ENCODE measurements around the gene SCUBE1. TPM values are rescaled to one million over a fixed set of nuclear protein-coding genes. Genes with fewer than 3 reads are reported as not detected.

SCUBE1 gene
- total RNA-seq, 1 donor from 2014 or later = 2.9 TPM

- H3K36me3 ChIP-seq = no peaks in the 10 kb centered on the region
- DNase-seq (ENCODE audit: low spot score in 2 of 2) = no peak
- H3K27me3 ChIP-seq = no peaks in the 10 kb centered on the region
- H3K4me3 ChIP-seq = no peak overlapping the region
- peaks cover 6 to 10% of the 10 kb centered on the region in 2 donors for H3K4me1 ChIP-seq
- peak overlapping the region in 1 of 2 donors; percentile 13 for H3K27ac ChIP-seq
- H3K9me3 ChIP-seq = no peaks in the 10 kb centered on the region
- TF ChIP-seq CTCF (IDR thresholded peaks at IDR 0.05) = no peak
- intact Hi-C loops (cut with DNase I) = no loop called here
Measured at GRCh38 chr22:43153899-43154298, 189.3 kb downstream of the SCUBE1 start.

GRCh38 chr22:43152357-43153071, 190.7 kb downstream of the SCUBE1 start:
- DNase-seq (ENCODE audit: low spot score in 2 of 2) = peak; percentile 35 to 89
- intact Hi-C loops (cut with DNase I) = no loop called here

GRCh38 chr22:43152003-43152356, 191.2 kb downstream of the SCUBE1 start:
- H3K27ac ChIP-seq = peak overlapping the region; percentile 77 to 94
- H3K27me3 ChIP-seq = no peaks in the 10 kb centered on the region
- no peak for DNase-seq (ENCODE audit: low spot score in 2 of 2)
- no peaks in the 10 kb centered on the region for H3K36me3 ChIP-seq
- intact Hi-C loops (cut with DNase I) = no loop called here
- H3K9me3 ChIP-seq = no peaks in the 10 kb centered on the region
- H3K4me3 ChIP-seq = peak overlapping the region; percentile 61 to 83
- no peak for TF ChIP-seq CTCF (IDR thresholded peaks at IDR 0.05)
- H3K4me1 ChIP-seq = peaks cover 6 to 10% of the 10 kb centered on the region in 2 donors

More at GRCh38 chr22:43152357-43153071, 190.7 kb downstream of the SCUBE1 start:
- H3K27me3 ChIP-seq = no peaks in the 10 kb centered on the region
- peak overlapping the region; percentile 61 to 83 for H3K4me3 ChIP-seq
- peaks cover 6 to 10% of the 10 kb centered on the region in 2 donors for H3K4me1 ChIP-seq
- no peaks in the 10 kb centered on the region for H3K36me3 ChIP-seq
- TF ChIP-seq CTCF (IDR thresholded peaks at IDR 0.05) = no peak
- H3K27ac ChIP-seq = peak overlapping the region; percentile 77 to 94
- H3K9me3 ChIP-seq = no peaks in the 10 kb centered on the region

GRCh38 chr22:43151251-43152002, 191.7 kb downstream of the SCUBE1 start, which contains the start of gene TSPO:
TSS of gene TSPO (plus strand) at chr22:43151559. CDS start at chr22:43159239, 7,680 bp downstream.
- Histone ChIP-seq H3K27me3 (no peaks in the 10 kb centered on the region), H3K4me3 (peak within 1 kb of the TSS; percentile 61 to 83), H3K36me3 (no peaks in the 10 kb centered on the region), H3K4me1 (peaks cover 6 to 10% of the 10 kb centered on the region in 2 donors), H3K9me3 (no peaks in the 10 kb centered on the region), H3K27ac (peak within 1 kb of the TSS; percentile 77 to 94)
- no peak for TF ChIP-seq CTCF (IDR thresholded peaks at IDR 0.05)
- peak; percentile 42 to 92 for DNase-seq (ENCODE audit: low spot score in 2 of 2)
- intact Hi-C loops (cut with DNase I) = loop anchor here (1.0 kb wide), 1 partner anchor 35 kb away; no protein-coding TSS in a partner anchor

GRCh38 chr22:43150731-43151206, 192.4 kb downstream of the SCUBE1 start:
- intact Hi-C loops (cut with DNase I) = loop anchor here (1.0 kb wide), 1 partner anchor 36 kb away; no protein-coding TSS in a partner anchor
- peak overlapping the region; percentile 77 to 94 for H3K27ac ChIP-seq
- H3K4me1 ChIP-seq = peaks cover 6 to 10% of the 10 kb centered on the region in 2 donors
- H3K4me3 ChIP-seq = peak overlapping the region; percentile 61 to 83
- H3K9me3 ChIP-seq = no peaks in the 10 kb centered on the region
- peak in 1 of 2 donors; percentile 69 for DNase-seq (ENCODE audit: low spot score in 2 of 2)
- no peaks in the 10 kb centered on the region for H3K27me3 ChIP-seq
- H3K36me3 ChIP-seq = no peaks in the 10 kb centered on the region
- TF ChIP-seq CTCF (IDR thresholded peaks at IDR 0.05) = no peak
